OCI-LY1 (cell line): ENCODE measurements around the gene RAD51B.

ENCODE experiments used
- H2AFZ ChIP-seq: fragments of 200-600 bp; sonication (generic), shearing (Covaris generic); 2 replicates; pipeline ENCODE4 v1.6.0; 2014; ENCODE audit warnings: antibody characterized with exemption, mild to moderate bottlenecking, low read length
- H3F3A ChIP-seq: fragments of 200-600 bp; sonication (generic), shearing (Covaris generic); 2 replicates; pipeline ENCODE4 v1.6.0; 2014; ENCODE audit warnings: mild to moderate bottlenecking, antibody characterized with exemption, low read length, moderate library complexity; ENCODE audit not compliant: insufficient read depth
- H3K27ac ChIP-seq: fragments of 200-600 bp; sonication (generic); 2 replicates; pipeline ENCODE4 v1.5.1; 2014; ENCODE audit warnings: low read length, mixed run types, mild to moderate bottlenecking, low read depth; ENCODE audit not compliant: poor library complexity, severe bottlenecking
- H3K27me3 ChIP-seq: fragments of 200-600 bp; sonication (generic); 2 replicates; pipeline ENCODE4 v1.6.0; 2014; ENCODE audit warnings: antibody characterized with exemption, mild to moderate bottlenecking, low read length, moderate library complexity; ENCODE audit not compliant: insufficient read depth
- H3K36me3 ChIP-seq: fragments of 200-600 bp; sonication (generic); 2 replicates; pipeline ENCODE4 v1.6.1; 2014; ENCODE audit warnings: mild to moderate bottlenecking, antibody characterized with exemption, low read length, moderate library complexity, mixed read lengths; ENCODE audit not compliant: insufficient read depth
- H3K4me1 ChIP-seq: fragments of 200-600 bp; sonication (generic); 2 replicates; pipeline ENCODE4 v1.5.1; 2014; ENCODE audit warnings: mild to moderate bottlenecking, low read length, moderate library complexity; ENCODE audit not compliant: insufficient read depth, severe bottlenecking
- H3K4me2 ChIP-seq: fragments of 200-600 bp; sonication (generic), shearing (Covaris generic); 2 replicates; pipeline ENCODE4 v1.6.1; 2014; ENCODE audit warnings: low read length
- H3K4me3 ChIP-seq: fragments of 200-600 bp; sonication (generic); 2 replicates; pipeline ENCODE4 v1.5.1; 2014; ENCODE audit warnings: low read length, low read depth, mild to moderate bottlenecking, mixed read lengths; ENCODE audit not compliant: poor library complexity, severe bottlenecking
- H3K79me2 ChIP-seq: fragments of 200-600 bp; shearing (Covaris generic); 2 replicates; pipeline ENCODE4 v1.6.1; 2016; ENCODE audit warnings: mixed run types, low read length, mixed read lengths; ENCODE audit not compliant: insufficient read depth
- H3K9ac ChIP-seq: fragments of 200-600 bp; sonication (generic), shearing (Covaris generic); 2 replicates; pipeline ENCODE4 v1.6.1; 2014; ENCODE audit warnings: mild to moderate bottlenecking, low read length, mixed read lengths
- H3K9me2 ChIP-seq: fragments of 200-600 bp; sonication (generic), shearing (Covaris generic); 2 replicates; pipeline ENCODE4 v1.6.1; 2014; ENCODE audit warnings: low read depth, mild to moderate bottlenecking, low read length, mixed read lengths
- H3K9me3 ChIP-seq: fragments of 200-600 bp; shearing (Covaris generic); 2 replicates; pipeline ENCODE4 v1.6.1; 2014; ENCODE audit warnings: low read length, mixed read lengths
- H4K20me1 ChIP-seq: fragments of 200-600 bp; sonication (generic), shearing (Covaris generic); 2 replicates; pipeline ENCODE4 v1.6.0; 2016; ENCODE audit warnings: mild to moderate bottlenecking, low read length; ENCODE audit not compliant: insufficient read depth
- CTCF ChIP-seq: fragments of 200-600 bp; sonication (generic), shearing (Covaris generic); IDR thresholded peaks from 2 replicates; pipeline ENCODE4 v1.5.1; 2017; ENCODE audit warnings: mild to moderate bottlenecking, antibody characterized with exemption, low read length, moderate library complexity, mixed read lengths
- EZH2 ChIP-seq: fragments of 200-600 bp; sonication (generic), shearing (Covaris generic); IDR thresholded peaks from 2 replicates; pipeline ENCODE4 v1.8.0; 2017; ENCODE audit warnings: borderline replicate concordance, mixed run types, mild to moderate bottlenecking, antibody characterized with exemption, low read length, moderate library complexity, mixed read lengths

The RAD51B gene

GRCh38 chr14:68671909-68672308, 852.3 kb downstream of the RAD51B start:
- peaks cover 22% of the 10 kb centered on the region for H3K4me1 ChIP-seq
- no peak for TF ChIP-seq CTCF
- no peak for TF ChIP-seq EZH2

GRCh38 chr14:68672609-68673285, 853.2 kb downstream of the RAD51B start:
- Histone ChIP-seq H3K27ac (no peak overlapping the region), H3K9me3 (no peaks in the 10 kb centered on the region), H3K9ac (no peak overlapping the region), H2AFZ (no peak overlapping the region), H3K4me1 (peaks cover 25% of the 10 kb centered on the region), H4K20me1 (no peaks in the 10 kb centered on the region), H3K4me2 (no peak overlapping the region), H3K79me2 (no peaks in the 10 kb centered on the region), H3K9me2 (no peaks in the 10 kb centered on the region), H3K27me3 (no peaks in the 10 kb centered on the region), H3K4me3 (no peak overlapping the region), H3F3A (no peaks in the 10 kb centered on the region), H3K36me3 (no peaks in the 10 kb centered on the region)
- TF ChIP-seq CTCF: no peak
- no peak for TF ChIP-seq EZH2

More at GRCh38 chr14:68671909-68672308, 852.3 kb downstream of the RAD51B start:
- Histone ChIP-seq H3K27ac (no peak overlapping the region), H3K27me3 (no peaks in the 10 kb centered on the region), H3F3A (no peaks in the 10 kb centered on the region), H3K9me2 (no peaks in the 10 kb centered on the region), H3K36me3 (no peaks in the 10 kb centered on the region), H4K20me1 (no peaks in the 10 kb centered on the region), H3K9ac (no peak overlapping the region), H2AFZ (no peak overlapping the region), H3K4me3 (no peak overlapping the region), H3K79me2 (no peaks in the 10 kb centered on the region), H3K4me2 (no peak overlapping the region), H3K9me3 (no peaks in the 10 kb centered on the region)

- H3K4me1 ChIP-seq: peaks cover 25% of the 10 kb centered on the region
- H3K9ac ChIP-seq: no peak overlapping the region
- H3K79me2 ChIP-seq: no peaks in the 10 kb centered on the region
- no peak overlapping the region for H3K4me3 ChIP-seq
- H4K20me1 ChIP-seq: no peaks in the 10 kb centered on the region
- no peak overlapping the region for H2AFZ ChIP-seq
- no peaks in the 10 kb centered on the region for H3K27me3 ChIP-seq
- H3K4me2 ChIP-seq: no peak overlapping the region
- no peak overlapping the region for H3K27ac ChIP-seq
- TF ChIP-seq EZH2: no peak
- no peak for TF ChIP-seq CTCF
- no peaks in the 10 kb centered on the region for H3F3A ChIP-seq
- no peaks in the 10 kb centered on the region for H3K9me2 ChIP-seq
- no peaks in the 10 kb centered on the region for H3K36me3 ChIP-seq
- no peaks in the 10 kb centered on the region for H3K9me3 ChIP-seq
Measured at GRCh38 chr14:68673464-68673863, 853.9 kb downstream of the RAD51B start.
